RWPE2 (cell line): Measurements from ENCODE around the gene SEPTIN3.

Experiments
- ATAC-seq: fragments of 200-7000 bp; cut with Tn5 transposase; 3 replicates; pipeline ENCODE4 v1.9.1; 2021; ENCODE audit warnings: low read depth
- DNase-seq: peaks from one replicate; pipeline ENCODE4 v3.0.0-alpha.2; 2020; ENCODE audit warnings: low spot score
- H3K27ac ChIP-seq: fragments of 450-650 bp; 2 replicates; pipeline ENCODE4 v1.5.1; 2017; ENCODE audit warnings: mild to moderate bottlenecking; ENCODE audit not compliant: poor library complexity, severe bottlenecking
- H3K27me3 ChIP-seq: fragments of 250-450 bp; sonication (Bioruptor Pico); 2 replicates; pipeline ENCODE4 v1.5.1; 2021; ENCODE audit warnings: mild to moderate bottlenecking, moderate library complexity; ENCODE audit not compliant: insufficient read depth, poor library complexity, severe bottlenecking
- H3K36me3 ChIP-seq: fragments of 250-450 bp; sonication (Bioruptor Pico); 2 replicates; pipeline ENCODE4 v1.5.1; 2020; ENCODE audit warnings: low read depth, mild to moderate bottlenecking, moderate library complexity
- H3K4me1 ChIP-seq: fragments of 250-450 bp; sonication (Bioruptor Pico); 2 replicates; pipeline ENCODE4 v1.5.1; 2021; ENCODE audit warnings: mild to moderate bottlenecking, moderate library complexity; ENCODE audit not compliant: insufficient read depth, poor library complexity, severe bottlenecking
- H3K4me3 ChIP-seq: fragments of 250-450 bp; sonication (Bioruptor Pico); 2 replicates; pipeline ENCODE4 v1.5.1; 2021; ENCODE audit warnings: mild to moderate bottlenecking, moderate library complexity; ENCODE audit not compliant: severe bottlenecking
- H3K9me3 ChIP-seq: fragments of 250-450 bp; sonication (Bioruptor Pico); 2 replicates; pipeline ENCODE4 v1.5.1; 2021; ENCODE audit warnings: mild to moderate bottlenecking, moderate library complexity; ENCODE audit not compliant: severe bottlenecking
- CTCF ChIP-seq: fragments of 450-650 bp; IDR thresholded peaks from one replicate; pipeline ENCODE4 v1.5.1; 2017; ENCODE audit warnings: mild to moderate bottlenecking, moderate library complexity; ENCODE audit not compliant: poor library complexity, severe bottlenecking

The SEPTIN3 gene

GRCh38 chr22:41929418-41929810 is 39.8 kb upstream of the SEPTIN3 start:
- no peak overlapping the region for H3K27ac ChIP-seq
- peaks cover 14% of the 10 kb centered on the region for H3K27me3 ChIP-seq
- no peak for TF ChIP-seq CTCF
- H3K4me1 ChIP-seq: no peaks in the 10 kb centered on the region
- ATAC-seq: no peak
- no peak for DNase-seq
- no peaks in the 10 kb centered on the region for H3K36me3 ChIP-seq
- no peaks in the 10 kb centered on the region for H3K9me3 ChIP-seq
- H3K4me3 ChIP-seq: no peak overlapping the region

GRCh38 chr22:41931701-41932269 is 37.5 kb upstream of the SEPTIN3 start:
- TF ChIP-seq CTCF: no peak
- ATAC-seq: no peak
- Histone ChIP-seq H3K27ac (no peak overlapping the region), H3K4me1 (no peaks in the 10 kb centered on the region), H3K9me3 (no peaks in the 10 kb centered on the region), H3K27me3 (peaks cover 3% of the 10 kb centered on the region), H3K36me3 (no peaks in the 10 kb centered on the region), H3K4me3 (no peak overlapping the region)
- no peak for DNase-seq

DNA sequence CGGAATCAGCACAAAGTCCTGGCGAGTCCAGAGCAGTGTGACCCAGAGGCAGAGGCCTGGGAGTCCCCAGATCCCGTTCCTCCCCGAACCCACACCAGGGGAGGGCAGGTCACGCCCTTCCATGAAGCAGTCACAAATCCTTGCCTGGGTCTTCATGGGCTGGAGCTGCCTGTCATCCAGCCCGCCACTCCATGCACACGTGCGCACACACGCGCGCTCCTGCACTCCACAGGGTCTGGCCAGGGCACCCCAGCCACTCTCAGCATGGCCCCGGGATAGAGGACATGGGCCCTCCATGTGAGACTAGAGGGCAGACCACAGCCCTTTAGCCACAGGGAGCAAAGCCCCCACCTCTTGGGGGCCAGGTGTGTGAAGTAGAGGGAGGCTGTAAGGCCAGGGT is 36.9 kb upstream of the SEPTIN3 start:
- Histone ChIP-seq H3K36me3 (peaks cover 3% of the 10 kb centered on the region; the same call in 1 of the 2 replicates), H3K4me1 (no peaks in the 10 kb centered on the region), H3K27me3 (no peaks in the 10 kb centered on the region), H3K27ac (no peak overlapping the region), H3K9me3 (no peaks in the 10 kb centered on the region), H3K4me3 (no peak overlapping the region)
- DNase-seq (no peak), ATAC-seq (no peak)
- TF ChIP-seq CTCF: no peak

GRCh38 chr22:41933411-41934177 is 35.6 kb upstream of the SEPTIN3 start:
- no peak for ATAC-seq
- no peaks in the 10 kb centered on the region for H3K4me1 ChIP-seq

More at GRCh38 chr22:41933411-41934177, 35.6 kb upstream of the SEPTIN3 start:
- Histone ChIP-seq H3K27ac (no peak overlapping the region), H3K9me3 (no peaks in the 10 kb centered on the region), H3K36me3 (peaks cover 8% of the 10 kb centered on the region; the same call in 1 of the 2 replicates), H3K4me3 (no peak overlapping the region), H3K27me3 (no peaks in the 10 kb centered on the region)
- TF ChIP-seq CTCF: no peak
- DNase-seq: no peak
